Activated CD4-positive, alpha-beta T cell treated with anti-CD3 and anti-CD28 coated beads, Interleukin-2, amount 50 U/mL, for 1 hour (primary cell): ENCODE measurements around the gene NT5E.
"Not testable (repeated sequence)": the region's sequence is repeated elsewhere in the genome, so short reads cannot be mapped to it uniquely, and the experiment has no call there.

Experiments
- DNase-seq: peaks from one replicate; pipeline ENCODE4 v3.0.0-alpha.2; 2020

The NT5E gene

DNA sequence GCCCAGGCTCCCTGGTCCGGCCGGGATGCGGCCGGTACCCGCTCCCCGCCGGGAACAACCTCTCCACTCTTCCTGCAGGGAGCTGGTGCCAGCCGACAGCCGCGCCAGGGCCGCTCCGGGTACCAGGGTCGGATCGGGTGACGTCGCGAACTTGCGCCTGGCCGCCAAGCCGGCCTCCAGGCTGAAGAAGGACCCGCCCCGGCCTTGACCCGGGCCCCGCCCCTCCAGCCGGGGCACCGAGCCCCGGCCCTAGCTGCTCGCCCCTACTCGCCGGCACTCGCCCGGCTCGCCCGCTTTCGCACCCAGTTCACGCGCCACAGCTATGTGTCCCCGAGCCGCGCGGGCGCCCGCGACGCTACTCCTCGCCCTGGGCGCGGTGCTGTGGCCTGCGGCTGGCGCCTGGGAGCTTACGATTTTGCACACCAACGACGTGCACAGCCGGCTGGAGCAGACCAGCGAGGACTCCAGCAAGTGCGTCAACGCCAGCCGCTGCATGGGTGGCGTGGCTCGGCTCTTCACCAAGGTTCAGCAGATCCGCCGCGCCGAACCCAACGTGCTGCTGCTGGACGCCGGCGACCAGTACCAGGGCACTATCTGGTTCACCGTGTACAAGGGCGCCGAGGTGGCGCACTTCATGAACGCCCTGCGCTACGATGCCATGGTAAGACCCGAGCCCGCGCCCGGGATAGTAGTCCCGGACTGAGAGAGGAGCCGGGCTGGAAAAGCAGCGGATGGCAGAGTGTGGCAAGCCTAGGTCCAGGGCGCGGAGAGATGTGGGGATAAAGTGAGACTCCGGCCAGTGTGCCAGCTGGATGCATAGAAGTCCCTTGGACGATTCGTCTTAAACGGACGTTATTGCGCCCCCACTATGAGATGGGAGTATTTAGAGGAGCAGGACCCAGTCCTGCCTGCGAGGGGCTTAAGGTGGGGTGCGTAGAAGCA lies at the start of gene NT5E:
Gene NT5E (plus strand): TSS at position 266 of the 942 bp plus-strand sequence. CDS start 57 bp downstream, at position 323.
- no peak for DNase-seq

DNA sequence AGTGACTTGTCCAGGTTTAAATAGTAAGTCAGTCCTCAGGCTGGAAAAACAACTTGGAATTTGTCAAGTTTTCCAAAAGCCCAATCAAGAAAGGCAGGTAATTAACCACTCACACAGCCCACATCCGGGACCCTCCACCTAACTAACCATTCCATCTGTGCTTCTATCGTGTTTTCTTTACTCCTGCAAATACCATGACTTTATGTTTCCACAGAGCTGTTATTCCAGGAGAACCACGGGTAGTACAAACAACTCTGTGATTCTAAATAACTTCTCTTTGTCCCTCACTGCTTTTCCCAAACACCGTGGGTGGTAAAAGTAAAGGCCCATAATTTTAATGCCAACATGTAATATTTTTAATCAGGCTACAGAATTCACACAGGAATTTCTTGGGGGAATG lies 49.6 kb upstream of the NT5E start:
- DNase-seq: no peak

GRCh38 chr6:85401186-85402021 lies 48.5 kb upstream of the NT5E start:
- DNase-seq: no peak

DNA sequence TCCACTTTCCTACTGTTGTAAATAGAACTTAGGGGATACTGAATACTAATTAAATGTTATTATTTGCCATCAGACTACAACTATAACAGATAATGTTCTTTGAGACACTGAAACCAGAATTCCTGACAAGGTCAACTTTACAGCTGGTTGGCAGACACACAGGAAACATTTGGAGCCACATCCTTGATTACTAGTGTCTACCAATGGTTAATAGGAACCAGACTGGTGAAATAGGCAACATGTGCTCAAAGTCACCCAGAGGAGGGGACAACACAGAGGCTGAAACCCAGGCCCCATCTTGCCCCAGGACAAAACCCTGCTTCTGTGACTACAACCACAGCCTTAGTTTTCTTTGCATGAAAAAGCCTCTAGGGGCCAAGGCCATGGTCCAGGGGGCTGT lies 47.8 kb upstream of the NT5E start:
- DNase-seq: no peak

DNA sequence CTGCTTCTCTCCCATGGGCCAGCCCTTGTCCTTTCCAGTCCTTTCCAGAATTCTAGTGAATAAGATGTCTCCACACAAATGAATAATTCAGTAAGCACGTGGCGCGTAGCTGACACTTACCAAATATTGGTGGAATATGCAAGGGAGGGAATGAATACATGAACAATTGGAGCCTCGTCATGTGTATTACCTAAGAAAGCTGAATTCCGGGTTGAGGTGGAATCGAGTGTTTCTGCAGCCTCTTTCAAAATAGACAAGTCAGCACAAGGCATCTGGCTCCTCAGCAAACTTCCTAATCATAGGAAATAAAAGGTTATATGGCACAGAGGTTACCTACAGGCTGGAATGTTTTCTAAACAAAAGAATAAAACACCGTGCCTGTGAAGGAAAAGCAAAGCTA lies 47.0 kb upstream of the NT5E start:
- no peak for DNase-seq

- DNase-seq: no peak
Measured at GRCh38 chr6:85403331-85404015, 46.4 kb upstream of the NT5E start.

DNA sequence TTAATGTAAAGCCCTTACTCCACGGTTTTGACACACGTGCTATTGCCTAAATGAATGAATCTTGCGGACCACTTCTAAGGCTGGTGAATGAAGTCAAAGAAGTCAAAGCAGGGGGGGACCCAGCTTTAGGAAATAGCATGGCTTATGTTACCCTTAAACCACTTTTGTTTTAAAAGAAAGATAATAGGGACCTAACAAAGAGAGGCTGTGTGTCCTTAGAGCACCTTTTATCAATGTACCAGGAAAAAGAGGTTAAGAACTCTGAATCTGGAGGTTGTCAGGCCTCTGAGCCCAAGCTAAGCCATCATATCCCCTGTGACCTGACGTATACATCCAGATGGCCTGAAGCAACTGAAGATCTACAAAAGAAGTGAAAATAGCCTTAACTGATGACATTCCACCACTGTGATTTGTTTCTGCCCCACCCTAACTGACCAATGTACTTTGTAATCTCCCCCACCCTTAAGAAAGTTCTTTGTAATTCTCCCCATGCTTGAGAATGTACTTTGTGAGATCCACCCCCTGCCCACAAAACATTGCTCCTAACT lies 45.8 kb upstream of the NT5E start:
- not testable (repeated sequence) for DNase-seq

- DNase-seq: no peak
Measured at GRCh38 chr6:85404564-85405174, 45.2 kb upstream of the NT5E start.

DNA sequence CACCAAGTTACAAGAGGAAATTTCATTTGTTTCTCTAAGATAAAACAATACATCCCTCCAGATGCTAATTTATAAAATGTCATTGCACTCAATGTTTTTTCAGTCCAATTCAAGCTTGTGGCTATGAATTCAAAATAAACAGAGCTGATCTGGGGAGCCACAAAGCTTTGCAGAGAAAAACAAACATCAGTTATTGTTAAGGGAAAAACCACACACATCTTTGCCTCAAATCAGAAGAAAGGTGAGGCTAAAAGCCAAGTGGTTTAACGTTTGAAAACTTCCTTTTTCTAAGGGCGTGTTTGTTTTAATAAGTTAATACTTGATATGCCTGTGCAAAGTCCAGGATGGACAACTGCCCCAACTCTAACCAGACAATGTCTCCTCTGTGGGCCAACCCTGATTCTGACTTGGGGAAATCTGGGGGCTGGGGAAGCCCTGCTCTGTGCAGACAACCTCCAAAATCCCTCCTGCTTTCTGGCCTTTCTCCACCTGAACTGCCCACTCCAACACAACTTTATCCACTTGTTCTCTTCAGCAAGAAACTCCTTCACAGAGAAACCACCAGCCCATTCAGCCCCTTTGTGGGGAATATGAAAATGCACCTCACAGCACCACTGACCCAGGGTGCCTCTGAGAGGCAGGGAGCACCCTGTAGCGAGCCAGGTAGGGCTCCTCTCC lies 44.6 kb upstream of the NT5E start:
- no peak for DNase-seq

- DNase-seq: no peak
Measured at GRCh38 chr6:85405853-85406198, 44.1 kb upstream of the NT5E start.

GRCh38 chr6:85406641-85407075 lies 43.2 kb upstream of the NT5E start:
- DNase-seq: no peak

- no peak for DNase-seq
Measured at GRCh38 chr6:85408039-85408438, 41.8 kb upstream of the NT5E start.

DNA sequence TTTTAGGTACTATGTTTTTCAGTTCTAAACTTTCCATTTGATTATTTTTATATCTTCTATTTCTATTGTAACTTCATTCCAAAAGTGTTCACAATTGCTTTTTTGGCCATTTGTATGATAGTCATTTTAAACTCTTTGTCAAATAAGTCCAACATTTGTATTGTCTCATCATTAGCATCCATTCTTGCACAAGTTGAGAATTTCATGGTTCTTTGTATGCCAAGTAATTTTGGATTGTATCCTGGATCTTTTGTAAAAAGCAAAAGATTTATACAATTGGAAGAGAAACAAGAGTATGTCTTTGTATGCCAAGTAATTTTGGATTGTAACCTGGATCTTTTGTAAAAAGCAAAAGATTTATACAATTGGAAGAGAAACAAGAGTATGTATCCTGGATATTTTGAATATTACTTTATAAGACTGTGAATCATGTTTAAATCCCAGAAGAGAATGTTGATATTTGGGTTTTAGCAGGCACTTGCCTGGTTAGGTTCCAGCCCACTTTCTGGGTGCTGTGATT lies 36.9 kb upstream of the NT5E start:
- no peak for DNase-seq

GRCh38 chr6:85416049-85416448 lies 33.8 kb upstream of the NT5E start:
- DNase-seq: no peak

DNA sequence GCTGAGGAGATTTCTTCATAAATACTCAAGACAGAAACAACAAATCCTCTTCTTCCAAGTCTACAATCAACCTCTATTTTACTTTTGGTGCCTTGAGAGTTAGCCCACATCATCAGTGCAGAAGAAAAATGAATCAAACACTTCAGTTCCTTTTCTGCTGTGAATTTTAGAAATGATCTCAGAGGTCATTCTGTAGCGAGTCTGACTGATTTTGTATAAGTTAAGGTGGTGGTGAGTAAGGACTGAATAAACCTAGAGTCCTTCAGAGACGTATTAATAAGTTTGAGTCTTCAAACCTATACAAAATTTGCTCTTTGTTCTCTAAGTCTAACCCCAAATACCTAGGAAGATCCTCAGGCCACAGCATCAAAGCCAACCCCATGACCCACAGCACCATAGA lies 33.1 kb upstream of the NT5E start:
- no peak for DNase-seq

DNA sequence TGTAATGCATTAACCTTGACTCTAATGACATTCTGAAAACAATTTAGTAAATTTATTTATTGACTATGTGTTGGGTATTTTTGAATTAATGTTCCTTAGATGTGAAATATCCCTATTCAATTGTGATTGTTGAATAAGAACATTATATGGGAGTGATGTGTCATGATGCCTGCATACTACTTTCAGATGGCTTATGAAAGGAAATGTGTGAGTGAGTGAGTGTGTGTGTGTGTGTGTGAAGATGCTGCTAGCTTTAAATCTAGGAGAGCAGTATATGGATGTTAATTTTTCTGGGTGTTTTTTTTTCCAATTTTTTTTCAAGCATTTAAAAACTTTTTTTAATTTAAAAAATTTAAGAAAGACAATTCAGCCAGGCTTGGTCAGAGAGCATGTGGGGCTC lies 32.5 kb upstream of the NT5E start:
- DNase-seq: no peak

GRCh38 chr6:85418059-85418458 lies 31.8 kb upstream of the NT5E start:
- DNase-seq: no peak

- DNase-seq: no peak
Measured at GRCh38 chr6:85419046-85419759, 30.7 kb upstream of the NT5E start.

DNA sequence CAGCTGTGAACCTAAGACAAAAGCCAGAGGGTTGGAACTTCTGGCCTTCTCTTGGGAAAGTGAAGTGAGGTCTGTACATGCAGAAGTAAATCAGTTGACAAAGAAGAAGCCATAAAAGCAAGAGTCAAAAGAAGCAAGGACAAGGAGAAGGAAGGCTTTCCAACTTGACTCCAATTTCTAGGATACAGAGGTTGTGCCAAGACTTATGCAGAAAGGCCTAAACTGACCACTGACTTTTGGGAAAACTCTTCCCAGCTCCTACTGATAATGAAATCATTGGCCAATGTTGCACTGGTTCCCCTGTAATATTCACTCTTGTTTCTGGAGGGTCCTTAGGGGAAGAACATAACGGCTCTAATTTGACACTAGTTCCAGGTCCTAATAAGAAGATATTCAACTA lies 29.3 kb upstream of the NT5E start:
- no peak for DNase-seq

DNA sequence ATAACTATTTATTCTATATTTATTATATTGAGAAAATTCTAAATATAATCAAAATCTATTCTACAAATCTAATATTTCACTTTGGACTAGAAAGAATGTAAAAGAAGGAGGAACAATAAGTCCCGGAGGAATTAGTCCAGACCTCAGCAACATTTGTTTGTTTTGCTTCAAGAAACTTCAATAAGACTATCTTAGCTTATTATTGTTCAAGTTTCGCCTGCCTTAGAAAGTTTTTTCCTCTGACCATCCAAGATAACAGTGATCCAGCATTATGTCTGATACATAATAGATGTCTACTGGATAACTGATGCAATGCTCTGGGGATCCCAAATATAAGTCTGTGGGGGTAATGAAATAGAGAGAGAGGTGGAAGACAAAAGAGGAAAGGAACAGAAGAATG lies 28.7 kb upstream of the NT5E start:
- DNase-seq: no peak

- DNase-seq: no peak
Measured at GRCh38 chr6:85421972-85422371, 27.9 kb upstream of the NT5E start.
